Bone marrow (tissue), 2 donors: ENCODE results near the gene HOTAIR.

ENCODE experiments used
- DNase-seq, 2 donors: peaks; one replicate each; lab custom pipeline; 2025; lab: John Stamatoyannopoulos, UW

HOTAIR gene

DNA sequence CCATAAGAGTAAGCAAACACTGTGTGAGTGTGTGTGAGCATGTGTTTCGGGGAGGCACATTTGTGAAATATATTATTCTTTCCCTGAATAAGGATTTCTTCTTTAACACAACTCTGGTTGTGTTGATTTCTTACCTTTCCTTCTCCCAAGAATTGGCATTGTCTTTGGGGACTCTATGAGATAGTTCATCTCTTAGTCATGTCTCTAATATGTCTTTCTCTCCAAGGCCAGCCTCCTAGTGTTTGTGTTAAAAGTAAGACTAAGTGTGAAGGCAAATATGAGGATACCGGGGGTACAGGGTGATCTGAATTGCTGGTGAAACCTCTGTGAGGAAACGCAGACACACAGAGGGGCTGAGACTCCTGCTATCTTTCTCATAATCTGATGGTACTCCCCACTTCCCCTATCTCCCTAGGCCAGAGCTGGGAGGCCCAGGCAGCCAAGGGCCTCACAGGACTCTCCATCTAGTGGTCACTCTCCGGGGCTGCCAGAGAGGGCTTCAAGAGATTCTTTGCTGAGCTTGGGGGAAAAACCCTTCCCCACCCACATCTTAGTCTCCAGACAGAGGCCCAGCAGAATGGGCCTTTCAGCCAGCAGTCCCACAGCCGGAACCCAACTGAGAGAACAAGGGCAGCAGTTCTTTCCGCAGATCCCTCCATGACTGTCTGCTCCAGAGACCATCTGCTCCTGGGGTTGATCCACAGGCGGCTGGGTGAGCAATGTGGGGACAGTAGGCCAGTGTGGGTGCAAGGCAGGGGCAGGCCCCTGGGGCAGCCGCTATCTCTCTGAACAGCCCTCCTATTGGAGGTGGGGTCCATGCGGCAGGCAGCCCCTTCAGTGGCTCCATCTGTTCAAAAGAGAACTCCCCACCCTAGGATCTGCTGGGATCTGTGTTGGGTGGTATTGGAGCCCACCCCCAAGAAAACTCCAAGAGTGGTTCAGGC lies 25.8 kb downstream of the HOTAIR start:
- no peak for DNase-seq

DNA sequence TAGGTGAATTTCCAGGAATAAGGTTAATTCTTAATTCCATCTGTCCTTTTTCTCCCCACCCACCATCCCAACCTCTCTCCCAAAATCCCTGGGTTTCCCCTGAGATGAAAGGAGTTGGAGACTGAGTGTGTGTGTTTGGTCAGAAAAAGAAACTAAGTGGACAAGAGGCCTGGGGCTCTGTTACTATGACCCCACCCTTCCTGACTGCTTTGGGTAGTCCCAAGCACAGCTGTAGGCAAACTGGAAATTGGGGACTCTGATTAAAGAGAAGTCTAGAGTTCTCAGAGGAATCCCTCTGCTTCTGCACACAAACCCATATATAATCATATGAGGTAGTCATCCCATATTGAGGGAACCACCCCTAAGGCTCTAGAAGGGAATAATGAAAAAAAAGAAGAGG lies 27.0 kb downstream of the HOTAIR start:
- no peak for DNase-seq

DNA sequence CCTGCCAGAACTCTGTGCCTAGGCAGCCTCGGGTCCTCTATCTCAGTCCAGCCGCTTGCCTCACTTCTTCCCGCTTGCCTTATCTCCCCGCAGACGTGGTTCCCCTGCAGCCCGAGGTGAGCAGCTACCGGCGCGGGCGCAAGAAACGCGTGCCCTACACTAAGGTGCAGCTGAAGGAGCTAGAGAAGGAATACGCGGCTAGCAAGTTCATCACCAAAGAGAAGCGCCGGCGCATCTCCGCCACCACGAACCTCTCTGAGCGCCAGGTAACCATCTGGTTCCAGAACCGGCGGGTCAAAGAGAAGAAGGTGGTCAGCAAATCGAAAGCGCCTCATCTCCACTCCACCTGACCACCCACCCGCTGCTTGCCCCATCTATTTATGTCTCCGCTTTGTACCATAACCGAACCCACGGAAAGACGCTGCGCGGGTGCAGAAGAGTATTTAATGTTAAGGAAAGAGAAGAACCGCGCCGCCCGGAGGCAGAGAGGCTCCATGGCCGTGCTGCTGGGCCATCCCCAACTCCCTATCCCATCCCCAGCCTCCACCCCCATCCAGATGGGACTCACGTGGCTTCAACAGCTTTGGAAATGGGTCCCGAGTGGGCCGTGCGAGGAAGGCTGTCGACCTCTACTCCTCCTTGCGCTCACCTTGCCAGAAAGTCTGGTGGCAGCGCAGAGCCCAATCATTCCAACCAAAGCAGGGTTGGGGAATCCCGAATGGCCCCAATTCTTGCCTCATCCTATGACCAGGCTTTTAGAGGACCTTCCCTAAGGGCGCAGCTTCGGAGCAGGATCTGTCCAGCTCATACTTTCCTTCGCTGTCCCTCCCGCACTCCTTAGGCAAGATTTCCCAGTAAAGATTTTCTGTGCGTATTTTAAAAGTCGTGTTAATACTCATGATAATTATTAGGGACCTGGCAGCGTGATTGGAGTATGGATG lies 29.6 kb downstream of the HOTAIR start:
- no peak for DNase-seq

DNA sequence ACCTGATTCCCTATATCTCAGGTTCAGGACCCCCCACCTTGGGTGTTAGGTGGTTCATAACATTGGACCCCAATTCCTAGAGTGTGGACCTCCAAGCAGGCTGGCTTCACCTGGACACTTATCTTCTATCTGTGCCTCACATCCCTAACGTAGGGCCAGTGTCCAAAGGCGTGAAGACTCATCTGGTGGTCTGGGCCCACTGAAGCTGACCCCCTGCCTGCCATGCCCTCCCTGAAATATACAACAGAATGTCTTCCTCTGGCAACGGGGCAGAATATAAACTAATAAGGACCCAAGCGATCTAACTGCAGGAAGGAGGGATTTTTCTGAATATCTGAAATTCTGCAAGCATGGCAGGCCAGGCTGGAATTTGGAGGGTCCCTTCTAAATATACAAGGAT lies 30.5 kb downstream of the HOTAIR start:
- DNase-seq: no peak

DNA sequence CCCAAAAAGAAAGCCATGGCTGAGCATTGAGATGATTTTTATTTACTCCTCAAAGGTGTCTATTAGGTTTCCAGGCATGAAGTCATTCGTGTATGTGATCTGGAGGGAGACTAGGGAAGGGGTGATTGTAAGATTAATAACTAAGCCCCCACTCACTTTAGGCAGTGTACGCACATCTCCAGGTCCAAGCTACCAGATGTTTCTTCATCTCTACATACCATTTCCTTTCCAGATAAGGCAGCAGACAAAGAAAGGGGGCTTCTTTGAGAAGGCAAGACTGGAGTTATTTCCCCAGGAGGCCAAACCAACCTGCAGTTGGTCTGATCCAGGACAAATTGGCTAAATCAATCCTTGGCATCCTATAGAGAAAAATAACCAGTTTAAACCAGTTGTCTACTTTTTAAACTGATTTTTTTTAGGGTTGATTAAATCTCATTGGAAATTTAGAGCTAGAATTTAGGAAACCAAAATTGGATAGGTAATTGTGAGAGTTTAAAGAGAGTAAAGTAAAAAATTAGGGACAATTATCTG lies 32.2 kb downstream of the HOTAIR start:
- no peak for DNase-seq

DNA sequence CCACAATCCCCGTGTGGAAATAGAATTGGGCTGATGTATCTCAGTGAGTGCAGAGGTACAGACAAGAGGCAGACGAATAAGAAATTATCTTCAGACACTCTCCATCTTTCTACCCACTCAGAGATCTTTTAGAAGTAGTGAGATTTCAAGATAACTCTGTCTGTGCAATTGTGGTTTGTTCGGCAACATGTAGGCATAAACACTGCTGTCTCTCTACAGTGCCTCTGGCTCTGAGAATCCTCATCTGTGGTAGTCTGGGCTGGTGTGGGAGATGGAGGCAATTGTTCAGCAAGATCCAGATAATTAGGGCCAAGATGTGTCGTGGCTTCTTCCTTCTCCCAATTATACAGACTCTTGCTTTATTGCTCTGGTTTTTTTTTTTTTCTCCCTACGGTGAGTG lies 33.0 kb downstream of the HOTAIR start:
- no peak for DNase-seq

DNA sequence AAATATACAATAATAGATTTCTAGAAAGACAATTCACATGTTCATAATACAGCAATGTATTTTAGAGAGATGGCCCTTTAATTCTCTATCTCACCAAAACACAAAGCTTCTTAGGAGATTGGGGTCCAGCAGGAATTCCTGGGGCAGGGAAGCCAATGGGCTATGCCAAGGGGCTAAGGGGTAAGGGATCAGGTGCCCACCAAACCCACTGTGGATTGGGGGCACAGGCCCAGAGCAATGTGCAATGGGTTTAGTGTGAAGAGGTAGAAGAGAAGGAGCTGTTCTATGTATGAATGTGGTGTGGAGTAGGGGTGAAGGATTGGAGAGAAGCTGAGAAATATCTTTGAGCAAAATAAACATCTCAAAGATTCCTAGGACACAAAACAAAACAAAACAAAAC lies 33.6 kb downstream of the HOTAIR start:
- no peak for DNase-seq

DNA sequence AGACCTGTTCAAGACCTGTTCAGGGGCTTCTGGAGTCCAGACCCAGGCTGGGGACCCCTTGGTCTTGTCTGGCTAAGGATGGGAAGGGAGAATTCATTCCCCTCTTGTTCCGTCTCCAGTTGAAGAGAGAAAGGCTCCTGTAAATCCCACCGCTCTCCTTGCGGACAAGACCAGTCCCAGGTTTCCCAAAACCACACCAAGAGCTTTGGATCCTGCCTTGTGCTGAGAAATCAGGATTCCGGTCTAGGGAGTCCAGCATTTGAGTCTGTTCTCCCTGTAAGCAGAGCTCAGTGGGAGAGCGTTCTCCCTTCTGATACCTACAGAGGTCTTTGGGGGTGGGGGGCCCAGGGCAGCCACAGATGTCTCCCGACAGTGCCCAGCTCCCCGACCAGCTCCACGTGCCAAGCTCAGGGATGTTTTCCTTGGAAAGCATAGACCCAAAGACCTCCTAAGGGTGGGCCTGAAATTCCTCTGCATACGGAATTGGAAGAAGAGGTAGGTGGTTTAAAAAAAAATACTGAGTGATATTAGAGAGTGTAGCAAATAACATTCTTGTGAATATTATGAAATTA lies 34.2 kb downstream of the HOTAIR start:
- no peak for DNase-seq

DNA sequence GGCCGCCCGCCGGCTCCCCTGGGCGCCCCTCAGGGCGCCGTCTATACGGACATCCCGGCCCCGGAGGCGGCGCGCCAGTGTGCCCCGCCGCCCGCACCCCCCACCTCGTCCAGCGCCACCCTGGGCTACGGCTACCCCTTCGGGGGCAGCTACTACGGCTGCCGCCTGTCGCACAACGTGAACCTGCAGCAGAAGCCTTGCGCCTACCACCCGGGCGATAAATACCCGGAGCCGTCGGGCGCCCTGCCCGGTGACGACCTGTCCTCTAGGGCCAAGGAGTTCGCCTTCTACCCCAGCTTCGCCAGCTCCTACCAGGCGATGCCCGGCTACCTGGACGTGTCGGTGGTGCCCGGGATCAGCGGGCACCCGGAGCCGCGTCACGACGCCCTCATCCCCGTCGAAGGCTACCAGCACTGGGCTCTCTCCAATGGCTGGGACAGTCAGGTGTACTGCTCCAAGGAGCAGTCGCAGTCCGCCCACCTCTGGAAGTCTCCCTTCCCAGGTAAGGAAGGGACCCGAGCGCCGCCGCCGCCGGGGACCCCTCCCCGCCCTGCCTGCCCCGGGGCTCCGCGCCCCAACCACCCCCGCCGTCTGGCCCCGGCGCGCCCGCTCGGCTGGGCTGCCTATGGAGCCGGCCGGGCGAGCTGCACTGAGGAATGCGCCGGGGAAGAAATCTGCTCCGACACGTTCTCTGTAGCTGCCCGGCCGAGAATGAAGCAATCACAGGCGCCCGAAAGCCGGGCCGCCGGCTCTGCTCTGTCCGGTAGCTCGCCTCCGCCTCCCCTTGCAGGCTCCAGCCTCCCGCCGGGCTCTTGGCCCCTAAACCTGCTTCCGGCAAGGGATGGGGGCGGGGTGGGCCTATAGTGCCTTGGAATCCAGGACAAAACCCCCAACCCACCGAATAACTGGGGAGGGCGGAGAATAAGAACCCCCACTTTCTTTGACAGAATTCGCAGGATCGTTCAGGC lies 35.3 kb downstream of the HOTAIR start:
- DNase-seq: no peak

DNA sequence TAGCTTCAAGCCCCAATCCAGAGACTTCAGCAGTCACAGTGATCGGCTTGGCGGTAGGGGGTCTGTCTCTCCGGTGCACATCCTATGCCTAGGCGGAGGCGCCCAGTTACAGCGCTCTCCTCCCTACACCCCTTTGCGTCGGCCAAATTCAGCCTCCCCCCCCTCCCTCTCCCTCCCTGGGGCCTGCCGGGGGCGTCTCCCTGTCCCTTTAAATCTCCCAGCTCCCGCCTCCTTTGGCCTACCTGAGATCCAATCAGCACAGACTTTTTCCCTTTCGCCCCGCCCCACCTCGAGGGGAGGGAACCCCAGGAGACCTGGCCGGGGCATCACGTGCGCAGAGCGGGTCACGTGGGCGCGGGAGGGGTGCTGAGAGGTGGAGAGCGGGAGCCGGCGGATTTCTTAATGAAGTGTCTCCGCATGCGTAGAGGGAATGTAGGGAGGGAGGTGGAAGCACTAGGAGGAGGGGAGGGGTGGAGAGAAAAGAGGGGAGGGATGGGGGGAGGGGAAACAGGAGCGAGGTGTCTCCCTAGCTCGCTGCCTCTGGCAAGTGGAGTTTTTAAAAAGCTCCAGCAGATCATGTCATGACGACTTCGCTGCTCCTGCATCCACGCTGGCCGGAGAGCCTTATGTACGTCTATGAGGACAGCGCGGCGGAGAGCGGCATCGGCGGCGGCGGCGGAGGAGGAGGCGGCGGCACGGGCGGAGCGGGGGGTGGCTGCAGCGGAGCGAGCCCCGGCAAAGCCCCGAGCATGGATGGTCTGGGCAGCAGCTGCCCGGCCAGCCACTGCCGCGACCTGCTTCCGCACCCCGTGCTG lies 36.2 kb downstream of the HOTAIR start, which contains the start of gene HOXC13:
Gene HOXC13, plus strand, starts transcription at position 506 of the 815 bp plus-strand sequence. Its CDS starts 76 bp downstream, at position 582.
- no peak for DNase-seq

DNA sequence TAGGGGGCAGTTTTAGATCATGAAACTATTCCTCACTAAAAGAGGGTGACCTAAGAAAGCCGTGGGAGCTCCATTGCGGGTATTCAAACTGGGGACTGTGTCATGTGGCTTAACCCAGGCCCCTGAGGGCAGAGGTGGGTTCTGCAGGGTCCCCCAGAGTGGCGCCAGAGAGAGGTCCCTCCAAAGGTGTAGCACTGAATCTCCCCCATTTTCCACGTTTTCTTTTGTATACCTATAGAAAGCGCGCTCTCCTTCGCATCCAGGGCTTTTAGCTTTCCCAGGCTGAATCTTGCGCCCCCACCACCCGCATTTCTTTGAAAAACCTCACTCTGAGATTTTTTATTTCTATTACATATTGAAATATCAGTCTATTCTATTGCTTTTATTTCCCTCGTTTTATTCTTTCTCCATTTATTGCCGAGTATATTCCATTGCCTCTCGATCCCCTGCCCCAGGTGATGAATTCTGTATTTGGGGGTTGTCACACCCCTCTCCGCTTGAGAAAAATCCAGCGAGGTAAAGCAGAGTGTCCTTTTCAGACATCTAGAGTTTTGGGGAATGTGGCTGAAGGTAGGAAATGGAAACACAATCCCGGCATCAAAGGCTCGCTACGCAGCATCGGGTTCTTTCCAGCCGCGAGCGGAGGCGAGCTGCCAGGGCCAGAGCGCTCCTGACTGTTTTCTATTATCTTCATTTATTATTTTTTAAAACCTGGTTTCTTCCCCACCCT lies 37.0 kb downstream of the HOTAIR start:
- no peak for DNase-seq

DNA sequence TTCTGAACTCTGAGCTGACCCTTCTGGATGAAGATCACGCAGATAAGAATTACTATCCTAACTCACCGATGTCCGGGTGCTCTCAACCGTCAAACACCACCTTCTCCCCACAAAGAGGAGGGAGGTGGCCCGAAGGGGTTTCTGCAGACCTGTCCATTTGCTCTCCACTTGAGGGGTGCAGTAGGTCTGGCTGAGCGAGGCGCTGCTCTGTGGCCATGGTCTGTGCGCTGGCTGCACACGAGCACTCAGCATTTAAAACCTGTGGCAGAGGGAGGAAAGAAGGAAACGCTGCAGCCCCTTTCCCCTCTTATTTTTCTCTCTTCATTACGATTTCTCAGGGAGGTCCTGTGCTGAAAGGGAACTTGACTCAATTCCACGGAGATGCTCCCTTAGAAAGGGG lies 37.7 kb downstream of the HOTAIR start:
- no peak for DNase-seq

DNA sequence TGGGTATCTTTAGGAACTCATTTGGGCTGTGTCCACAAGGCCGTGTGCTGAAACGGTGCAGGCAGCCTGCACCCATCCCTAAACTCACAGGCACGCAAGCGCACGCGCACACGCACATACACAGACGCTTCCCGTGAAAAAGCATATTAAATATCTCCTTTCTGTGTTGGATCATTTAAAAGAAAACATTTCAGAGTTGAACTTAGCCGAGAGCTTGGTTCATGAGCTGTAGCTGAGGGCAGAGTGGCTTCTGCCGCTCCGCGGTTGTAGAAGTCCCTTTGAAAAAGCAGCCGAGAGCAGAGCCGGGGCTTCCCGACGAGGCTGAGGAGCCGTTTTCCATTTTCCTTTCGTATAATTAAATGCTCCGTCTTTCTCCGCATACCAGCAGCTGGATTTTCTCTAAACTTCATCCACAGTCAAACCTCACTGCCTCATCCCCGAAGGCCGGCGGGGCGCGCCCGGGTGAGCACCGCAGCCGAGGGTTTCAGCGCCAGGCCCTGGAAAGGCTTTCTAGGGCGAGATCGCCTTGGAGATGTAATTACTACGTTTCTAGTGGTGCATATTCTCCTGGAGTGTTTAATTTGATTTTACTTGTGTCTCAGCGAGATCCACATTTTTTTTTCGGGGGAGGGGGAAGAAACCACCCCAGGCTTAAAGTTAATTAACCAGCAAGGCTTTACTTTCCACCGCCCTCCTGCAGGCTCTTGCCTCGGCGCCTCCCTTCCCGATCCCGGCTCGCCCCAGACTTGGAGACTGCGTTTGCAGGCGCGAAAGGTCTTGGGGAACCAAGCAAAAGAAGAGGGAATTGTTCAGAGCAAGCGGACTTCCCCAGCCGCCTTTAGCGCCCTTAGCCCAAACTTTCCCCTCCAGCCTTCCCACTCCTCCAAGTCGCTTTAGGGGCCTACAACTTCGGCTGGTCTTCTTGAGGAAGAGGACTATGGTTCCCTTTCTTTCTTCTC lies 39.1 kb downstream of the HOTAIR start:
- no peak for DNase-seq

DNA sequence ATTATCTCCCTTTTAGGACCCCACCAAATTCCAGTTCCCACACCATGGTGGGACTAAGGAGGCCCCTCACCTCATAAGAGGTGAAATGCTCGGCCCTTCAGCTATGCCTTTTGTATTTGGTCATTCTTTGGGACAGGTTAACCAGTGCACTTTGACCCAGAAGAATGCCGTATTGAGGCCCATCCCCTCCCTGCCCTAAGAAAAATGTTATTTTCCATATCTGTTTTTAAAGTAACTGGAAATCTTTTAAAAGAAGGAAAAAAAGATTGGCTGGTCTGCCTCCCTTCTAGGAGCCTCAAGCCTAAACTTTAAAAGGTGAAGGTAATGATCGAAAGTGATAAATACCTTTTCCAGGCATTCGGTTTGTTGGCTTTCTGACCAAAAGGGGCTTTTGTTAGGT lies 41.8 kb downstream of the HOTAIR start:
- DNase-seq: no peak

DNA sequence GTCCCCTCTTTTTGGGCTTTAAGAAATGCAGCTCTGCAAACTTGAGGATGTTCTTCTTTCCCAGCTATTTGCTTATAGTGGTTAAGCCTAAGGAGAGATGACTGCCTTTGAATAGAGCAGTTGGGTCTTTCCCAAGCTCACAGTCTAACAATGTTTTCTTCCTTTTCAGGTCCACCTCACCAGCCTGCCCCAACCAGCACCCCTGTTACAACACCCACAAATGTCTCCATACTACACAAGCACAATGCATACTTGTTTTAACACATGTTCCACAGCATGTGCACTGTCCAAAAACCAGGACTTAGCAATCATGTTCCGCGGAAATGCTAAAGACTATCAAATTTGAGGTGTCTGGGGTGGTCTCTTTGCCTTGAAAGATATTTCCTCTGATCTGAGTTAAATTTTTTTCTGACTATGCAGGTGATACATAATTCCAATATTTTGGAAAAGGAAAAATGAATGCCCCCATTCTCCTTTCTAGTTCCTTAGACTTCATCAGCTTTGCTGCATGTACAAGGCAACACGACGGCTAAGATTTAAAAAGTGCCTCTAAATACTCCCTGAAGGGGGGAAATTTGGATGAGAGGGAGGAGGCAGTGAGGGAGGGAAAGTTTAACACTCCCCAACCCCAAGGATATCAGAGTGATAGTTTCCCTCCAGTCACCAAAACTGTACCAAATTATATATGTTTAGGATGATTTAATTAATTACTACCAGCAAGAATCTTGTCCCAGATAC lies 42.7 kb downstream of the HOTAIR start:
- DNase-seq: no peak

DNA sequence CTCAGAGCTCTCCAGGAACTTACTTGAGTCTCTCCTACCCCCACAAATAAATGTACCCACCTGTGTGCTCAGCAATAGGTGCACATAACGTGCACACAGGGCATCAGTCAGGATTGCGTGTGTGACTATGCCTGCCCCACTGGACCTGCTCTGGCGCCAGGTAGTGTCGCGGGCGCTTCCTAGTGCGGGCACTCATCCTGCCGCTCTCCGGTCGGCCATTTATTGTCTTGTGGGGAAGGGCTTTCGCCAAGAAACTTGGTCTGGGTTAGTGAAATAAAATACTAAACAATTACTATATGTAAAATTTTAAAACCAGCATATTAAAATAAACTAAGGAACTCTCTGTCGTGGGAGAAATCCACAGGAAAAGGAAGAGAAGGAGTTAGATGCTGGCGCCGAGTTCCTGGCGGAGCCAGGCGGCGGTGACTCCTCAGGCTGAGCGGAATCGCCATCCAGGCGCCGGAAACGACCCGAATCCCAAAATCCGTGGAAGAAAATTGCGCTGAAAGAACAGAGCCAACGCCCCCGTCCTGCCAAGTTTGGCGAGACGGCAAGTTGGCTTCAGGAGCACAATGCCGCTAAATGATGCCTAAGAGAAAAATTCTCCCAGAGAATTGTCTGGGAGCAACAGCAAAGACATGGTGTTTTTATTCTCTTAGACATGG lies 44.0 kb downstream of the HOTAIR start:
- DNase-seq: no peak

DNA sequence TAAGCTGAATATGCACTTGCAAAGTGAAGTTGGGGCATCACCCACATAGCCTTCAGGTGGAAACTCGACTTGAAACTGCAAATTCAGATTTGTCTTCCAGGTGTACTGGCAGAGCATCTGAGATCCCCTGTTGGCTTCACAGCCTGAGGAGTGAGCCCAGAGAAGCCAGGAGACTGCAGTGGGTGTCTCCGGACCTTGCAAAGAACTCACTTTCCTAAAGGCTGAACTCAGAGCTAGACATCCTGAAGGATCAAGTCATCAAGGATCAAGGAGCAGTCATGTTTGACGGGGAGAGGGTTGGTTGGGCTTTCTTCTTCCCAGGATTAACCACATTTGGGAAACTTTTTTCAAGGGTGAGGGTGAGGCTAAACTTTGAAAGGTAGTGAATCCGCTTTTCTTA lies 45.2 kb downstream of the HOTAIR start:
- no peak for DNase-seq
